ENCODE data around the gene PCDHGC4.

GRCh38 chr5:141525653-141526052, 40.8 kb downstream of the PCDHGC4 start:
- TF ChIP-seq CTCF (IDR thresholded peaks at IDR 0.05) = no peak
- TF ChIP-seq SIN3A (IDR thresholded peaks at IDR 0.05; ENCODE audit: borderline replicate concordance, insufficient read depth, low read depth, low read length) = no peak
- TF ChIP-seq, protein P1, sequence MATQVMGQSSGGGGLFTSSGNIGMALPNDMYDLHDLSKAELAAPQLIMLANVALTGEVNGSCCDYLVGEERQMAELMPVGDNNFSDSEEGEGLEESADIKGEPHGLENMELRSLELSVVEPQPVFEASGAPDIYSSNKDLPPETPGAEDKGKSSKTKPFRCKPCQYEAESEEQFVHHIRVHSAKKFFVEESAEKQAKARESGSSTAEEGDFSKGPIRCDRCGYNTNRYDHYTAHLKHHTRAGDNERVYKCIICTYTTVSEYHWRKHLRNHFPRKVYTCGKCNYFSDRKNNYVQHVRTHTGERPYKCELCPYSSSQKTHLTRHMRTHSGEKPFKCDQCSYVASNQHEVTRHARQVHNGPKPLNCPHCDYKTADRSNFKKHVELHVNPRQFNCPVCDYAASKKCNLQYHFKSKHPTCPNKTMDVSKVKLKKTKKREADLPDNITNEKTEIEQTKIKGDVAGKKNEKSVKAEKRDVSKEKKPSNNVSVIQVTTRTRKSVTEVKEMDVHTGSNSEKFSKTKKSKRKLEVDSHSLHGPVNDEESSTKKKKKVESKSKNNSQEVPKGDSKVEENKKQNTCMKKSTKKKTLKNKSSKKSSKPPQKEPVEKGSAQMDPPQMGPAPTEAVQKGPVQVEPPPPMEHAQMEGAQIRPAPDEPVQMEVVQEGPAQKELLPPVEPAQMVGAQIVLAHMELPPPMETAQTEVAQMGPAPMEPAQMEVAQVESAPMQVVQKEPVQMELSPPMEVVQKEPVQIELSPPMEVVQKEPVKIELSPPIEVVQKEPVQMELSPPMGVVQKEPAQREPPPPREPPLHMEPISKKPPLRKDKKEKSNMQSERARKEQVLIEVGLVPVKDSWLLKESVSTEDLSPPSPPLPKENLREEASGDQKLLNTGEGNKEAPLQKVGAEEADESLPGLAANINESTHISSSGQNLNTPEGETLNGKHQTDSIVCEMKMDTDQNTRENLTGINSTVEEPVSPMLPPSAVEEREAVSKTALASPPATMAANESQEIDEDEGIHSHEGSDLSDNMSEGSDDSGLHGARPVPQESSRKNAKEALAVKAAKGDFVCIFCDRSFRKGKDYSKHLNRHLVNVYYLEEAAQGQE (IDR thresholded peaks at IDR 0.05; ENCODE audit: insufficient read depth in 1 of 2, low read depth in 2 of 2, low read length in 1 of 2) = no peak
